ENCODE measurements around the gene SYNE2.
"Not testable (repeated sequence)": the region's sequence is repeated elsewhere in the genome, so short reads cannot be mapped to it uniquely, and the experiment has no call there.

SYNE2 gene

GRCh38 chr14:63869940-63870752 lies 17.3 kb downstream of the SYNE2 start:
- not testable (repeated sequence) for DNase-seq (ENCODE audit: low read depth)

GRCh38 chr14:63870753-63871037 lies 17.9 kb downstream of the SYNE2 start:
- DNase-seq (ENCODE audit: low read depth) = not testable (repeated sequence)

GRCh38 chr14:63874223-63874622 lies 21.4 kb downstream of the SYNE2 start:
- no peak for DNase-seq (ENCODE audit: low read depth)

- peak; percentile 43 for DNase-seq (ENCODE audit: low read depth)
Measured at GRCh38 chr14:63875311-63875710, 22.5 kb downstream of the SYNE2 start.

GRCh38 chr14:63877550-63877939 lies 24.7 kb downstream of the SYNE2 start:
- peak; percentile 61 for DNase-seq (ENCODE audit: low read depth)

DNA sequence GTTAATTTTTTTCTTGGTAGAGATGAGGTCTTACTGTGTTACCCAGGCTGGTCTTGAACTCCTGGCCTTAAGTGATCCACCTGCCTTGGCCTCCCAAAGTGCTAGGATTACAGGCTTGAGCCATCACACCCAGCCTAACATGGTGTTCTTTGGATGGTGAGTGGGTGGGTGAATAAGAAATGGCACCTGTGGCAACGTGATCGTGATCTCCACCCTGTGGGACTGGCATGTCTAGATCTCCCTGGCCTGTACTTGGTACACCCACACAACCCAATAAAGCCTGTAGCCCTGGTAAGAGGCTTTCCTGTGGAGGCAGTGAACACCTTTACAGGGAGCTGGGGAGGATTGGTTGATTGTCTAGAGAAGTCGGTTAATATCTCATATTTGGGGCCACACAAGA lies 25.2 kb downstream of the SYNE2 start:
- no peak for DNase-seq (ENCODE audit: low read depth)

DNA sequence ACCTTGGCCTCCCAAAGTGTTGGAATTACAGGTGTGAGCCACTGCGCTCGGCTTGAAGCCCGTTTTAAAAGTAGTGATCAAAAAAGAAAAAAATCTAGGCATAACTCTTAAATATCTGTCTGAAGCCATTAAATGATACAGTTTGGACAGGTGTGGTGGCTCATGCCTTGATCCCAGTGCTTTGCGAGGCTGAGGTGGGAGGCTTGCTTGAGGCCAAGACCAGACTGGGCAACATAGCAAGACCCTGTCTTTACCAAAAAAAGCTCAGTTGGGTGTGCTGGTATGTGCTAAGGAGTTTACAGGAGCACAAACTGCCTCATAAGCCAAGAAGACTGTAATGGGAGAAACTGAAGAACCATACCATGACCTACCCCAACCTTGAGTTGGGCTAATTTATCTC lies 26.0 kb downstream of the SYNE2 start:
- DNase-seq (ENCODE audit: low read depth) = no peak

- DNase-seq (ENCODE audit: low read depth) = peak; percentile 31
Measured at GRCh38 chr14:63881926-63882325, 29.1 kb downstream of the SYNE2 start.

GRCh38 chr14:63887899-63888298 lies 35.1 kb downstream of the SYNE2 start:
- no peak for DNase-seq (ENCODE audit: low read depth)

DNA sequence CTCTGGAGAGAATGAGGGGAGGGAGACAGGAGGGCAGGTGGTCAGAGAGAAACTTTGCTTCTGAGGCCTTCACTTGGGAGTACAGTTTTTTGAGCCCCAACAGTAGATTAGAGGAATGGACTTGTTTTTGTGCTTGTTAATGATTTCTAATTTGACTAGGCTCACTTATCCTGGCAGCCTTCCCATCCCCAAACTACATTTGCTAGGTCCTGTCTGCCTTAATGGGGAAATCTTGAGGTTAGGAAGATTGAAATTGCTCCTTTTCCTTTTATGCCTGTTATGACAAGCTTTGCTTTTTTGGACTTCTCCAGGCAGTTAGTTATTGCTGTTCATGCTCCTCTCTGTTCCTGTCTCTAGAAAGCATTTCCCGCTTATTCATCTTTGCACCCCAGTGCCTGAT lies 37.7 kb downstream of the SYNE2 start:
- peak; percentile 6 for DNase-seq (ENCODE audit: low read depth)

- no peak for DNase-seq (ENCODE audit: low read depth)
Measured at GRCh38 chr14:63891148-63891975, 38.6 kb downstream of the SYNE2 start.

DNA sequence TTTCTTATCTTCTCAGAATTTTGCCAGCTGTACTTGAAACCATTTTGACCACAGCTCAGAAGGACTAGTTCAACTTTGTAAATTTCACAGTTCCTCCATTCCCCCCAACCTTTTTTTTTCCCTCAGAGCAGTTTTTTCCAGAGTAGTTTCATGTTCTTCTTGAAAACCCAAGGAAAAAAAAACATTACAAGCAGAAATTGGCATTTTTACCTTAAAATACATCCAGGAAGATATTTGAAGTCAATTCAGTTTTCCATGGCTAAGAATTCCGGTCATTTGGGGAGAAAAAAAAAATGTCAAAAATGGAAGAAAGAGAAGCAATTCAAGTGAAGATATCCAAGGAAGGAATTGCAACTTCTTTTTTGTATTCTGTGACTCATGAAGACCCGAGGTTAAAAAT lies 39.5 kb downstream of the SYNE2 start:
- DNase-seq (ENCODE audit: low read depth) = no peak

GRCh38 chr14:63893701-63894458 lies 41.1 kb downstream of the SYNE2 start:
- DNase-seq (ENCODE audit: low read depth) = peak; percentile 88

DNA sequence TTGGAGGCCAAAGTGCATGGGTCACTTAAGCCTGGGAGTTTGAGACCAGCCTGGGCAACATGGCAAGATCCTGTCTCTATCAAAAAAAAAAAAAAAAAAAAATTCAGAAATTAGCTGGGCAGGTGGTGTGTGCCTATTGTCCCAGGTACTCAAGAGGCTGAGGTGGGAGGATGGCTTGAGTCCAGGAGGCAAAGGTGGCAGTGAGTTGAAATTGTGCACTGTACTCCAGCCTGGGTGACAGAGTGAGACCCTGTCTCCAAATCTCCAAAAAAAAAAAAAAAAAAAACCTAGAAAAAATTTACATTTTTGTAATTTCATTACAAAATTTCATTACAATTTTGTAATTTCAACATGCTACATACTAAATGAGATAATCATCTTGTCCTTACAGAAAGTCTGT lies 42.7 kb downstream of the SYNE2 start:
- DNase-seq (ENCODE audit: low read depth) = no peak

DNA sequence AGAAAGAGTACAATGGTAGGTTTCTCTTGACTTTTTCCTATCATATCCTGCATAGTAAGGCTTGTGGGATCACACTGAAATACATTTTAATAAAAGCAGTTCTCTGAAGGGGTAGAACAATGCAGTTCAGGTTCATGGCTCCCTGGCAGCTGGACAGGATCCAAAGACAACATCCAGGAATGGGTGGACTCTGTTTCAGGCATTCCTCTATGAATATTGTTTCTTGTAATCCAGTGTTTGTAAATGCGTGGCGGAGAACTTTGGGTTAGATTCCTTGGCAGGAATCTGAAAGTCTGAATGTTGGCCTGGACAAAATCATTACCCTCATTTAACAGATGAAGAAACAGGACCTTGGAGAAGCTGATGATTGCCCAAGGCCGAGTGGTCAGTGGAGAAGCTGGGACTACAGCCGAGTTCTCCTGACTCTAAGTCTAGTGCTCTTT lies 43.5 kb downstream of the SYNE2 start:
- peak; percentile 98 for DNase-seq (ENCODE audit: low read depth)

- peak; percentile 92 for DNase-seq (ENCODE audit: low read depth)
Measured at GRCh38 chr14:63897721-63898163, 44.9 kb downstream of the SYNE2 start.

GRCh38 chr14:63899953-63900352 lies 47.1 kb downstream of the SYNE2 start:
- DNase-seq (ENCODE audit: low read depth) = no peak

DNA sequence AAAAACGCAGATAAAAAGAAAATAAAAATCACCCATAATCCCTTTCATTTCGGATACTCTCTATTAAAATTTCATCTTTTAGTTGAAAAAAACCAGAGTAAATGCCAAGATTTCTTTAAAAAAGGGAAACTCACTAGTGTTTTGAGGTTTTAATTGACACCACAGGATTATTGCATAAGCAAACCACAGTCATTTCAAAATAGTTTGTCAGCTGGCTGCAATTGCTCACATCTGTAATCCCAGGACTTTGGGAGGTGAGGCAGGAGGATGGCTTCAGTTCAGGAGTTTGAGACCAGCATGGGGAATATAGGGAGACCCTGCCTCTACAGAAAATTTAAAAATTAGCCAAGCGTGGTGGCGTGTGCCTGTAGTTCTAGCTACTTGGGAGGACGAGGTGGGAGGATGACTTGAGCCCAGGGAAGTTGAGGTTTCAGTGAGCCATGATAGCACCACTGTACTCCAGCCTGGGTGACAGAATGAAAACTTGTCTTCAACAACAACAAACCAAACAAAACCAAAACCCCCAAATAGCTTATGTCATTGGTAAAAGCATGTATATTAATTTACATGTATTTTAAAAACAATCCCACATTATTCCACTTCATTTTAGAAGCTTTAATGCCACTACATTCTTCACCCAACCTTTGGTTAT lies 48.8 kb downstream of the SYNE2 start:
- DNase-seq (ENCODE audit: low read depth) = peak; percentile 93

GRCh38 chr14:63902375-63902976 lies 49.7 kb downstream of the SYNE2 start:
- DNase-seq (ENCODE audit: low read depth) = no peak

DNA sequence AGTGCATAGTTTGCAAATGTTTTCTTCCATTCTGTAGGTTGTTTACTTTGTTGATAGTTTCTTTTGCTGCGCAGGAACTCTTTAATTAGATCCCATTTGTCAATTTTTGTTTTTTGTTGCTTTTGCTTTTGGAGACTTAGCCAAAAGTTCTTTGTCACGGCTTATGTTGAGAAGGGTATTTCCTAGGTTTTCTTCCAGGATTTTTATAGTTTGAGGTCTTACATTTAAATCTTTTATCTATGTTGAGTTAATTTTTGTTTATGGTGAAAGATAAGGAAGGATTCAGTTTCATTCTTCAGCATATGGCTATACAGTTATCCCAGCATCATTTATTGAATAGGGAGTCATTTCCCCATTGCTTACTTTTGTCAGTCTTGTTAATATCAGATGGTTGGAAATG lies 51.9 kb downstream of the SYNE2 start:
- no peak for DNase-seq (ENCODE audit: low read depth)

GRCh38 chr14:63905370-63905769 lies 52.6 kb downstream of the SYNE2 start:
- no peak for DNase-seq (ENCODE audit: low read depth)
